Measurements from ENCODE around the gene SFI1. TPM values are rescaled to one million over a fixed set of nuclear protein-coding genes. Genes with fewer than 3 reads are reported as not detected.

Gene SFI1
- polyA plus RNA-seq, 1 donor (not counting 4 experiments of a cell fraction or from before 2014, with no cell fraction given): 10.7 TPM

- H3K4me3 ChIP-seq (ENCODE audit: control insufficient read depth in 2 of 3, extremely low read depth in 1 of 3, insufficient read depth in 2 of 3, low read depth in 1 of 3, low read length in 3 of 3): no peak overlapping the region
- no peak overlapping the region for H3K4me2 ChIP-seq (ENCODE audit: control insufficient read depth, extremely low read depth, insufficient read depth, low read depth, low read length)
- H3K27ac ChIP-seq (ENCODE audit: control insufficient read depth, insufficient read depth, low read length): no peak overlapping the region
- H3K9me1 ChIP-seq (ENCODE audit: control insufficient read depth, extremely low read depth, insufficient read depth, low read length): no peaks in the 10 kb centered on the region
- H3K9me3 ChIP-seq (ENCODE audit: control insufficient read depth, low read depth, low read length): no peaks in the 10 kb centered on the region
- DNase-seq (ENCODE audit: low read depth, low spot score): no peak
- H4K20me1 ChIP-seq (ENCODE audit: control insufficient read depth, extremely low read depth, insufficient read depth, low read length): no peaks in the 10 kb centered on the region
- peaks cover 0 to 2% of the 10 kb centered on the region in 2 experiments for H3K36me3 ChIP-seq (ENCODE audit: control insufficient read depth in 2 of 2, extremely low read depth in 1 of 2, insufficient read depth in 2 of 2, low read length in 2 of 2)
- no peak for TF ChIP-seq EZH2 (IDR thresholded peaks at IDR 0.05; ENCODE audit: low read length)
- TF ChIP-seq, protein P1, sequence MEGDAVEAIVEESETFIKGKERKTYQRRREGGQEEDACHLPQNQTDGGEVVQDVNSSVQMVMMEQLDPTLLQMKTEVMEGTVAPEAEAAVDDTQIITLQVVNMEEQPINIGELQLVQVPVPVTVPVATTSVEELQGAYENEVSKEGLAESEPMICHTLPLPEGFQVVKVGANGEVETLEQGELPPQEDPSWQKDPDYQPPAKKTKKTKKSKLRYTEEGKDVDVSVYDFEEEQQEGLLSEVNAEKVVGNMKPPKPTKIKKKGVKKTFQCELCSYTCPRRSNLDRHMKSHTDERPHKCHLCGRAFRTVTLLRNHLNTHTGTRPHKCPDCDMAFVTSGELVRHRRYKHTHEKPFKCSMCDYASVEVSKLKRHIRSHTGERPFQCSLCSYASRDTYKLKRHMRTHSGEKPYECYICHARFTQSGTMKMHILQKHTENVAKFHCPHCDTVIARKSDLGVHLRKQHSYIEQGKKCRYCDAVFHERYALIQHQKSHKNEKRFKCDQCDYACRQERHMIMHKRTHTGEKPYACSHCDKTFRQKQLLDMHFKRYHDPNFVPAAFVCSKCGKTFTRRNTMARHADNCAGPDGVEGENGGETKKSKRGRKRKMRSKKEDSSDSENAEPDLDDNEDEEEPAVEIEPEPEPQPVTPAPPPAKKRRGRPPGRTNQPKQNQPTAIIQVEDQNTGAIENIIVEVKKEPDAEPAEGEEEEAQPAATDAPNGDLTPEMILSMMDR (optimal IDR thresholded peaks at IDR 0.05 in 1 of 3, IDR thresholded peaks at IDR 0.05 in 1 of 3, conservative IDR thresholded peaks at IDR 0.05 in 1 of 3; ENCODE audit: extremely low read depth in 1 of 3, insufficient read depth in 2 of 3, low read length in 3 of 3): no peak
- H3K27me3 ChIP-seq (ENCODE audit: control insufficient read depth, extremely low read depth, insufficient read depth, low read length): no peaks in the 10 kb centered on the region
- no peak overlapping the region for H2AFZ ChIP-seq (ENCODE audit: control insufficient read depth, low read length)
- no peak for FAIRE-seq
- H3K4me1 ChIP-seq (ENCODE audit: control insufficient read depth, extremely low read depth, insufficient read depth, low read length): no peaks in the 10 kb centered on the region
- dilution Hi-C loops (cut with MboI; ENCODE audit: extremely low pct_ligation_motif_present, low sequenced_read_pairs): no loop called here
- H3K9ac ChIP-seq (ENCODE audit: control insufficient read depth, extremely low read depth, insufficient read depth, low read length): no peak overlapping the region
- no peaks in the 10 kb centered on the region for H3K79me2 ChIP-seq (ENCODE audit: control insufficient read depth, insufficient read depth, low read length)
These were observed 76.6 kb downstream of the SFI1 start for GRCh38 chr22:31572939-31573338.

DNA sequence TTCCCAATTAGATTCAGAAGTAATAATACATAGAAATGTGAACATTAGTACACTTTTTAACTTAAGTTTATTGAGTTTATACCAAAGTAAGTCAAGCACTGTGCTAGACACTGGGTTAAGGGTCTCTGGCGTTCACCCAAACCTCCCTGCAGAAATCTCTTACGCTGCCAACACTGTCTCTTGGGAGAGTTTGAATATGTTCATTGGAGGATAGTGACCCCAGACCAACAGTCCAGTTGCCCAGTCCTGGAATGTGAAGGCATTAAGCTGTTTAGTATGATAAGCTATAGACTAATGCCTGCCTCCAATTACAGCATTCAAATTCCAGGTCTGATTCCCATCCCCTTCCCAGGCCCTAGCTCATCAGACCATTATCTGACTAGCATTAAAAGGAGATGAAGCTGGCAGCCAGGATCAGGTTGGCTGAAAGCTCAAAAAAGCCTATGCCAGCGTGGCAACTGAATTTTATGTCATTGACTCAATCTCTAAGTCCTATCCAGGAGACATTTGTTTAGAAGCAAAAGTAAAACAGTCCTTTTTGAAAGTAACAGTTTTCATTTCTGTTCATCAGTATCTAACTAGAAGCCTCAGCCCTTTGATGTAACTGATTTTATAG is 77.8 kb downstream of the SFI1 start:
- Histone ChIP-seq H3K79me2 (ENCODE audit: control insufficient read depth, insufficient read depth, low read length) (no peaks in the 10 kb centered on the region), H3K36me3 (ENCODE audit: control insufficient read depth in 2 of 2, extremely low read depth in 1 of 2, insufficient read depth in 2 of 2, low read length in 2 of 2) (peaks cover 0 to 6% of the 10 kb centered on the region in 2 experiments), H4K20me1 (ENCODE audit: control insufficient read depth, extremely low read depth, insufficient read depth, low read length) (no peaks in the 10 kb centered on the region), H3K4me1 (ENCODE audit: control insufficient read depth, extremely low read depth, insufficient read depth, low read length) (no peaks in the 10 kb centered on the region), H3K9me1 (ENCODE audit: control insufficient read depth, extremely low read depth, insufficient read depth, low read length) (no peaks in the 10 kb centered on the region), H3K27ac (ENCODE audit: control insufficient read depth, insufficient read depth, low read length) (no peak overlapping the region), H3K9me3 (ENCODE audit: control insufficient read depth, low read depth, low read length) (no peaks in the 10 kb centered on the region), H3K27me3 (ENCODE audit: control insufficient read depth, extremely low read depth, insufficient read depth, low read length) (no peaks in the 10 kb centered on the region), H3K4me3 (ENCODE audit: control insufficient read depth in 2 of 3, extremely low read depth in 1 of 3, insufficient read depth in 2 of 3, low read depth in 1 of 3, low read length in 3 of 3) (no peak overlapping the region), H3K4me2 (ENCODE audit: control insufficient read depth, extremely low read depth, insufficient read depth, low read depth, low read length) (no peak overlapping the region), H2AFZ (ENCODE audit: control insufficient read depth, low read length) (no peak overlapping the region), H3K9ac (ENCODE audit: control insufficient read depth, extremely low read depth, insufficient read depth, low read length) (no peak overlapping the region)
- TF ChIP-seq, protein P1 (optimal IDR thresholded peaks at IDR 0.05 in 1 of 3, IDR thresholded peaks at IDR 0.05 in 1 of 3, conservative IDR thresholded peaks at IDR 0.05 in 1 of 3; ENCODE audit: extremely low read depth in 1 of 3, insufficient read depth in 2 of 3, low read length in 3 of 3): no peak
- no peak for TF ChIP-seq EZH2 (IDR thresholded peaks at IDR 0.05; ENCODE audit: low read length)
- DNase-seq (ENCODE audit: low read depth, low spot score): no peak
- dilution Hi-C loops (cut with MboI; ENCODE audit: extremely low pct_ligation_motif_present, low sequenced_read_pairs): no loop called here
- FAIRE-seq: no peak
